Panc1 (cell line): ENCODE measurements around the gene DOCK4. TPM values are rescaled to one million over a fixed set of nuclear protein-coding genes. Genes with fewer than 3 reads are reported as not detected.

ENCODE experiments used
- ATAC-seq: fragments of 200-7000 bp; cut with Tn5 transposase; 2 replicates; pipeline ENCODE4 v1.9.1; 2020; ENCODE audit warnings: mild to moderate bottlenecking, moderate library complexity
- BruUV-seq: library from RNA; stranded (reverse); fragments of 400-500 nt; replicated peaks from 2 replicates; lab custom pipeline; 2021; lab: Mats Ljungman, UMichigan
- CTCF ChIA-PET: fragments of 300-600 bp; sonication (Branson Sonifier 250); formaldehyde crosslinking; loops from one replicate; lab custom pipeline; 2022; ENCODE audit warnings: antibody characterized with exemption; lab: Charles Lee
- POLR2A ChIA-PET: fragments of 300-600 bp; sonication (Branson Sonifier 250); formaldehyde crosslinking; loops from one replicate; lab custom pipeline; 2022; ENCODE audit warnings: antibody characterized with exemption; lab: Charles Lee
- DNase-seq: peaks from one replicate; pipeline ENCODE4 v3.0.0-alpha.2; 2010; ENCODE audit warnings: low read depth, low spot score
- H3K27ac ChIP-seq: 2 replicates; pipeline ENCODE4 v1.5.1; 2011; ENCODE audit warnings: mild to moderate bottlenecking, low read length, inconsistent platforms
- H3K27me3 ChIP-seq: fragments of 200-500 bp; sonication (Bioruptor generic); 2 replicates; pipeline ENCODE4 v1.6.0; 2014; ENCODE audit warnings: low read length, inconsistent platforms; ENCODE audit not compliant: control insufficient read depth, insufficient read depth
- H3K36me3 ChIP-seq: fragments of 200-500 bp; sonication (Bioruptor generic); 2 replicates; pipeline ENCODE4 v1.5.1; 2014; ENCODE audit warnings: inconsistent platforms, mild to moderate bottlenecking, low read length, moderate library complexity; ENCODE audit not compliant: control insufficient read depth, insufficient read depth
- H3K4me1 ChIP-seq: 2 replicates; pipeline ENCODE4 v1.5.1; 2011; ENCODE audit warnings: inconsistent platforms, mild to moderate bottlenecking, low read length, moderate library complexity; ENCODE audit not compliant: control insufficient read depth, insufficient read depth
- H3K4me3 ChIP-seq, 2 experiments: 2 replicates each; pipeline ENCODE4 v1.5.1; 2011 to 2012; ENCODE audit warnings: low read depth in 2 of 2, low read length in 2 of 2, mild to moderate bottlenecking in 2 of 2, inconsistent platforms in 1 of 2, moderate library complexity in 1 of 2
- H3K9me3 ChIP-seq: fragments of 200-500 bp; sonication (Bioruptor generic); 2 replicates; pipeline ENCODE4 v1.5.1; 2014; ENCODE audit warnings: low read depth, mild to moderate bottlenecking, inconsistent platforms, low read length, moderate library complexity; ENCODE audit not compliant: control insufficient read depth, insufficient read depth
- POLR2AphosphoS5 ChIP-seq: IDR thresholded peaks from 2 replicates; pipeline ENCODE4 v1.6.1; 2012; ENCODE audit warnings: mild to moderate bottlenecking, low read depth, low read length, moderate library complexity
- SIN3A ChIP-seq: IDR thresholded peaks from 2 replicates; pipeline ENCODE4 v1.6.1; 2012; ENCODE audit warnings: low read depth, mild to moderate bottlenecking, low read length, moderate library complexity, borderline replicate concordance; ENCODE audit not compliant: insufficient read depth
- TCF7L2 ChIP-seq: IDR thresholded peaks from 2 replicates; pipeline ENCODE4 v1.6.1; 2011; ENCODE audit warnings: mild to moderate bottlenecking, low read depth, low read length, inconsistent platforms
- in situ Hi-C: cut with HindIII; loops from 2 replicates; pipeline ENCODE4 v1.10.0; 2016; ENCODE audit warnings: low sequenced_read_pairs, low pct_unique_long_range_greater_than_20kb
- intact Hi-C: fragments of 100-400 bp; cut with micrococcal nuclease; formaldehyde crosslinking; loops from one replicate; pipeline ENCODE4 v1.10.0; 2022; ENCODE audit not compliant: unreplicated experiment
- total RNA-seq: library from RNA; stranded (reverse); gene quantifications from one replicate; pipeline ENCODE4 v1.2.1, GENCODE V29; 2021; ENCODE audit not compliant: unreplicated experiment
- TF ChIP-seq, protein P1 (sequence below): fragments of 450-650 bp; IDR thresholded peaks from 2 replicates; pipeline ENCODE4 v1.5.1; 2017; ENCODE audit warnings: mild to moderate bottlenecking
- TF ChIP-seq, protein P2 (sequence below), 2 experiments: IDR thresholded peaks; 2 replicates each; pipeline ENCODE4 v1.6.1; 2011 to 2012; ENCODE audit warnings: low read depth in 2 of 2, control low read depth in 1 of 2, low read length in 1 of 2, mild to moderate bottlenecking in 1 of 2, moderate library complexity in 1 of 2; ENCODE audit not compliant: insufficient read depth in 1 of 2

The DOCK4 gene
- total RNA-seq, 1 experiment from 2014 or later = 10.8 TPM

DNA sequence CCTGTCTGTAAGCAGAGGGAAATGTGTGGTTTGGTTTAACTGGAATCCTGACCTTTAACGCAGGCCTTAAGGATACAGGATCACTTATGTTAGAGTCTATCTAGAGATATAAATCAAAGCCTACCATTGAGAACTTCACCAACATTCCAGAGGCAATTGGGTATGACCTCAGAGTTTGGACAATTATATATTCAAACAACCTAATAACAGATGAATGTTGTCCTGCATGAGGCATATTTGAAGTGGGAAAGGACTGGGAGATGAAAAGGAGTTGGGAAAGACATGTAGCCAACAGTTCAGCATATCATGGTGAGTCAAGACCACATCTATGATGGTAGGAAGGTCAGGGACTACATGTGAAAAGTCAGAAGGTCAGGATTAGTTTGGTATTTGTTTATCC lies 274.2 kb downstream of the DOCK4 start:
- Histone ChIP-seq H3K27me3 (no peaks in the 10 kb centered on the region), H3K9me3 (no peaks in the 10 kb centered on the region), H3K4me1 (no peaks in the 10 kb centered on the region), H3K4me3 (no peak overlapping the region), H3K27ac (no peak overlapping the region), H3K36me3 (no peaks in the 10 kb centered on the region)
- TF ChIP-seq, protein P1, sequence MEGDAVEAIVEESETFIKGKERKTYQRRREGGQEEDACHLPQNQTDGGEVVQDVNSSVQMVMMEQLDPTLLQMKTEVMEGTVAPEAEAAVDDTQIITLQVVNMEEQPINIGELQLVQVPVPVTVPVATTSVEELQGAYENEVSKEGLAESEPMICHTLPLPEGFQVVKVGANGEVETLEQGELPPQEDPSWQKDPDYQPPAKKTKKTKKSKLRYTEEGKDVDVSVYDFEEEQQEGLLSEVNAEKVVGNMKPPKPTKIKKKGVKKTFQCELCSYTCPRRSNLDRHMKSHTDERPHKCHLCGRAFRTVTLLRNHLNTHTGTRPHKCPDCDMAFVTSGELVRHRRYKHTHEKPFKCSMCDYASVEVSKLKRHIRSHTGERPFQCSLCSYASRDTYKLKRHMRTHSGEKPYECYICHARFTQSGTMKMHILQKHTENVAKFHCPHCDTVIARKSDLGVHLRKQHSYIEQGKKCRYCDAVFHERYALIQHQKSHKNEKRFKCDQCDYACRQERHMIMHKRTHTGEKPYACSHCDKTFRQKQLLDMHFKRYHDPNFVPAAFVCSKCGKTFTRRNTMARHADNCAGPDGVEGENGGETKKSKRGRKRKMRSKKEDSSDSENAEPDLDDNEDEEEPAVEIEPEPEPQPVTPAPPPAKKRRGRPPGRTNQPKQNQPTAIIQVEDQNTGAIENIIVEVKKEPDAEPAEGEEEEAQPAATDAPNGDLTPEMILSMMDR = no peak
- no peak for TF ChIP-seq TCF7L2
- no peak for TF ChIP-seq SIN3A
- TF ChIP-seq, protein P2, sequence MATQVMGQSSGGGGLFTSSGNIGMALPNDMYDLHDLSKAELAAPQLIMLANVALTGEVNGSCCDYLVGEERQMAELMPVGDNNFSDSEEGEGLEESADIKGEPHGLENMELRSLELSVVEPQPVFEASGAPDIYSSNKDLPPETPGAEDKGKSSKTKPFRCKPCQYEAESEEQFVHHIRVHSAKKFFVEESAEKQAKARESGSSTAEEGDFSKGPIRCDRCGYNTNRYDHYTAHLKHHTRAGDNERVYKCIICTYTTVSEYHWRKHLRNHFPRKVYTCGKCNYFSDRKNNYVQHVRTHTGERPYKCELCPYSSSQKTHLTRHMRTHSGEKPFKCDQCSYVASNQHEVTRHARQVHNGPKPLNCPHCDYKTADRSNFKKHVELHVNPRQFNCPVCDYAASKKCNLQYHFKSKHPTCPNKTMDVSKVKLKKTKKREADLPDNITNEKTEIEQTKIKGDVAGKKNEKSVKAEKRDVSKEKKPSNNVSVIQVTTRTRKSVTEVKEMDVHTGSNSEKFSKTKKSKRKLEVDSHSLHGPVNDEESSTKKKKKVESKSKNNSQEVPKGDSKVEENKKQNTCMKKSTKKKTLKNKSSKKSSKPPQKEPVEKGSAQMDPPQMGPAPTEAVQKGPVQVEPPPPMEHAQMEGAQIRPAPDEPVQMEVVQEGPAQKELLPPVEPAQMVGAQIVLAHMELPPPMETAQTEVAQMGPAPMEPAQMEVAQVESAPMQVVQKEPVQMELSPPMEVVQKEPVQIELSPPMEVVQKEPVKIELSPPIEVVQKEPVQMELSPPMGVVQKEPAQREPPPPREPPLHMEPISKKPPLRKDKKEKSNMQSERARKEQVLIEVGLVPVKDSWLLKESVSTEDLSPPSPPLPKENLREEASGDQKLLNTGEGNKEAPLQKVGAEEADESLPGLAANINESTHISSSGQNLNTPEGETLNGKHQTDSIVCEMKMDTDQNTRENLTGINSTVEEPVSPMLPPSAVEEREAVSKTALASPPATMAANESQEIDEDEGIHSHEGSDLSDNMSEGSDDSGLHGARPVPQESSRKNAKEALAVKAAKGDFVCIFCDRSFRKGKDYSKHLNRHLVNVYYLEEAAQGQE (IDR thresholded peaks at IDR 0.05; ENCODE audit: insufficient read depth in 1 of 2, low read depth in 2 of 2, low read length in 1 of 2) = no peak
- no peak for TF ChIP-seq POLR2AphosphoS5
- ATAC-seq (no peak), DNase-seq (no peak)
- intact Hi-C loops (no loop called here), in situ Hi-C loops (no loop called here)
- ChIA-PET POLR2A (no interaction called here), CTCF (no interaction called here)
- BruUV-seq = no TSS peak

DNA sequence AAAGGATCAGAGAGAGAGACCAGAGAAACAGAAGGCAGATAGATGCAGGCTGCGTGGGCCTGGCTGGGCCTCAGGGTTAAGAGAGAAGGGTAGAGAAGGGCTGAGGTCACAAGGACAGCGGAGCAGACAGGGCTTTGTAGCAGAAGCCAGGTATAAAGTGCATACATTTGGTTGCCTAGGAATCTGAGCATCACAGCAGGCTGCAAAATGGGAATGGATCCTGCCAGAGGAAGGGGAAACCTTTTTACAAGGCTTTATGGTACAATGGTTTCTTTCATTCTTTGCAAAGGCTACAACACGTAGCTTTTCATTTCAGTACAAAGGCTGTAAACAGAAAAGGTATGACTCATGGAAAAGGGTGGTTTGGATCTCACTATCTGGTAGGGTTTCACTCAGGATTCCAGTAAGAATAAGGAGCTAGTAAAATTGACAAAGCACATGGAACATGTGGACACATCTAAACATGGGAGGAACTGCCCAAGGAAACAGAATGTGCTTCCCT lies 275.1 kb downstream of the DOCK4 start:
- intact Hi-C loops (no loop called here), in situ Hi-C loops (no loop called here)
- Histone ChIP-seq H3K4me1 (no peaks in the 10 kb centered on the region), H3K4me3 (no peak overlapping the region), H3K9me3 (no peaks in the 10 kb centered on the region), H3K36me3 (no peaks in the 10 kb centered on the region), H3K27ac (no peak overlapping the region), H3K27me3 (no peaks in the 10 kb centered on the region)
- BruUV-seq = no TSS peak
- DNase-seq (no peak), ATAC-seq (peak; percentile 80)
- CTCF ChIA-PET = no interaction called here
- TF ChIP-seq SIN3A = no peak
- TF ChIP-seq TCF7L2 = no peak
- POLR2A ChIA-PET = no interaction called here

DNA sequence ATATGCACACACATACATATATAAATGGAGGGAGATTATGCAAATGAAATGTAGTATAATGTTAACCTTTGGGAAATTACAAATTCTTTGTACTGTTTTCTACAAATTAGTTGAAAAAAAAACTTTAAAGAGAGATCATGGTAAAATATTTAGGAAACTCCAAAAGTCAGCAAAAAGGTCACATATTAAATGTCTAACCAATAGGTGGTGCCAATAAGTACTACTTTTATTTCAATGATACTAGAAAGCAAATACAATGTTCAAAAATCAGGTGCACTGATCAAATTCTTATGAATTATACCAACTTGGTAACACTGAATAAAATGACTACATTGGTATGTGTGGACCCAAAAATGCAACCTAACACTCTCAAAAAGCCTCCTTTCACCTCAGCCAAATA lies 276.9 kb downstream of the DOCK4 start:
- Histone ChIP-seq H3K4me3 (no peak overlapping the region), H3K27me3 (no peaks in the 10 kb centered on the region), H3K4me1 (no peaks in the 10 kb centered on the region), H3K36me3 (no peaks in the 10 kb centered on the region), H3K9me3 (no peaks in the 10 kb centered on the region), H3K27ac (no peak overlapping the region)
- ATAC-seq = no peak
- in situ Hi-C loops (no loop called here), intact Hi-C loops (no loop called here)
- ChIA-PET POLR2A (no interaction called here), CTCF (no interaction called here)
- TF ChIP-seq, protein P2 (IDR thresholded peaks at IDR 0.05; ENCODE audit: insufficient read depth in 1 of 2, low read depth in 2 of 2, low read length in 1 of 2) = no peak
- TF ChIP-seq, protein P1 = peak; percentile 11; the same call in 1 of the 2 replicates
- DNase-seq = no peak
- no TSS peak for BruUV-seq
